GM12872 (cell line): Measurements from ENCODE around the gene DDX23.

Experiments used
- CTCF ChIP-seq: IDR thresholded peaks from 3 replicates; pipeline ENCODE4 v1.5.1; 2011; ENCODE audit warnings: low read depth, mild to moderate bottlenecking, low read length, moderate library complexity; ENCODE audit not compliant: insufficient read depth

The DDX23 gene

GRCh38 chr12:48788524-48788853 is 63.5 kb downstream of the DDX23 start:
- TF ChIP-seq CTCF = no peak

- no peak for TF ChIP-seq CTCF
Measured at GRCh38 chr12:48787791-48788523, 64.0 kb downstream of the DDX23 start.

- TF ChIP-seq CTCF = no peak
Measured at GRCh38 chr12:48786591-48787544, 65.1 kb downstream of the DDX23 start.

GRCh38 chr12:48783432-48783831 is 68.5 kb downstream of the DDX23 start:
- no peak for TF ChIP-seq CTCF

- TF ChIP-seq CTCF = no peak
Measured at GRCh38 chr12:48782457-48783395, 69.2 kb downstream of the DDX23 start.

GRCh38 chr12:48781750-48782456 is 70.1 kb downstream of the DDX23 start:
- TF ChIP-seq CTCF = no peak
